Lung (tissue), 12 donors: ENCODE data around the gene OGFOD2. TPM values are rescaled to one million over a fixed set of nuclear protein-coding genes. Genes with fewer than 3 reads are reported as not detected.

Experiments used
- ATAC-seq: fragments of 200-7000 bp; cut with Tn5 transposase; one replicate; pipeline ENCODE4 v1.9.1; 2020; ENCODE audit warnings: moderate number of reproducible peaks; ENCODE audit not compliant: insufficient read depth, low FRiP score
- DNase-seq, 3 donors: peaks; one replicate each; pipeline ENCODE4 v3.0.0-alpha.2; 2013 to 2017
- H3K27ac ChIP-seq, 2 donors: one replicate each; pipeline ENCODE4 v1.5.1; 2013; ENCODE audit warnings: mild to moderate bottlenecking in 2 of 2, moderate library complexity in 2 of 2, control low read depth in 1 of 2, inconsistent platforms in 1 of 2, low read depth in 1 of 2, low read length in 1 of 2
- H3K27me3 ChIP-seq, 3 donors: one replicate each; pipeline ENCODE4 v1.5.1; 2013; ENCODE audit warnings: low read length in 2 of 3; ENCODE audit not compliant: control insufficient read depth in 3 of 3, insufficient read depth in 3 of 3
- H3K36me3 ChIP-seq, 4 donors: one replicate each; pipeline ENCODE4 v1.5.1; 2013; ENCODE audit warnings: low read length in 4 of 4, mild to moderate bottlenecking in 1 of 4, moderate library complexity in 1 of 4; ENCODE audit not compliant: control insufficient read depth in 4 of 4, insufficient read depth in 4 of 4
- H3K4me1 ChIP-seq, 5 donors: one replicate each; pipeline ENCODE4 v1.5.1; 2013; ENCODE audit warnings: low read length in 5 of 5, mild to moderate bottlenecking in 2 of 5, moderate library complexity in 1 of 5; ENCODE audit not compliant: control insufficient read depth in 5 of 5, insufficient read depth in 5 of 5
- H3K4me3 ChIP-seq: one replicate; pipeline ENCODE4 v1.5.1; 2013; ENCODE audit warnings: mild to moderate bottlenecking, control low read depth, moderate library complexity
- H3K9ac ChIP-seq, 2 donors: one replicate each; pipeline ENCODE4 v1.5.1; 2013; ENCODE audit warnings: low read length in 2 of 2, control low read depth in 1 of 2; ENCODE audit not compliant: insufficient read depth in 1 of 2
- H3K9me3 ChIP-seq, 4 donors: one replicate each; pipeline ENCODE4 v1.5.1; 2013; ENCODE audit warnings: low read length in 3 of 4, mild to moderate bottlenecking in 1 of 4, moderate library complexity in 1 of 4; ENCODE audit not compliant: control insufficient read depth in 4 of 4, insufficient read depth in 3 of 4
- CTCF ChIP-seq: IDR thresholded peaks from 2 replicates; pipeline ENCODE4 v1.5.1; 2012; ENCODE audit warnings: mild to moderate bottlenecking; ENCODE audit errors: control extremely low read depth, extremely low read depth
- whole genome bisulfite sequencing, 2 donors: extraction: QIAGEN DNeasy Blood & Tissue Kit; methylation state at CpG; one replicate each; pipeline ENCODE4 v1.1.7; 2013; 5-methylcytosine and 5-hydroxymethylcytosine counted together
- polyA plus RNA-seq, 2 donors: library from polyadenylated mRNA; stranded (reverse); fragments of 200-250 nt; gene quantifications; one replicate each; pipeline ENCODE4 v1.2.1, GENCODE V29; 2013
- total RNA-seq, 2 donors: library from RNA; depleted of rRNA in 1 of 2; stranded (reverse); fragments of >200 nt in 1 of 2; gene quantifications; one replicate each; pipeline ENCODE4 v1.2.1, GENCODE V29; 2014 to 2021
- donor health status: control.
- donor health status: control.
- donor health status: Bipolar disorder and iron deficiency.
- donor health status: healthy.
- donor health status: DM: yes; HTN: yes; CAD: no.

Gene OGFOD2
- total and polyA plus RNA-seq, 4 donors, result 11.4 to 30.1 (median 18.5) TPM

- Histone ChIP-seq H3K9ac (no peak overlapping the region), H3K36me3 (peaks cover 0 to 68% (median 0%) of the 10 kb centered on the region in 4 donors), H3K9me3 (peaks cover 0 to 2% (median 0%) of the 10 kb centered on the region in 4 donors), H3K4me1 (peaks cover 0 to 2% (median 0%) of the 10 kb centered on the region in 5 donors), H3K27me3 (no peaks in the 10 kb centered on the region), H3K4me3 (no peak overlapping the region), H3K27ac (no peak overlapping the region)
- ATAC-seq, result no peak
- DNase-seq, result no peak
- TF ChIP-seq CTCF, result no peak
- 90 to 96% methylated on average over 13 of the region's 13 CpGs for WGBS, 2 donors
Measured at GRCh38 chr12:122990561-122990960, 15.5 kb downstream of the OGFOD2 start.

GRCh38 chr12:122990961-122991622 is 16.0 kb downstream of the OGFOD2 start:
- Histone ChIP-seq H3K36me3 (peaks cover 0 to 67% (median 0%) of the 10 kb centered on the region in 4 donors), H3K4me1 (no peaks in the 10 kb centered on the region), H3K4me3 (no peak overlapping the region), H3K9me3 (peaks cover 0 to 2% (median 0%) of the 10 kb centered on the region in 4 donors), H3K27ac (no peak overlapping the region), H3K27me3 (no peaks in the 10 kb centered on the region), H3K9ac (no peak overlapping the region)
- 95 to 97% methylated on average over 13 of the region's 13 CpGs for WGBS, 2 donors
- DNase-seq (no peak), ATAC-seq (no peak)
- no peak for TF ChIP-seq CTCF

- H3K36me3 ChIP-seq, result peaks cover 0 to 64% (median 0%) of the 10 kb centered on the region in 4 donors
- H3K27me3 ChIP-seq, result no peaks in the 10 kb centered on the region
- no peak for TF ChIP-seq CTCF
- DNase-seq (no peak), ATAC-seq (no peak)
- H3K27ac ChIP-seq, result no peak overlapping the region
- peaks cover 0 to 2% (median 0%) of the 10 kb centered on the region in 5 donors for H3K4me1 ChIP-seq
- H3K9ac ChIP-seq, result no peak overlapping the region
- WGBS, 2 donors, result 85 to 91% methylated on average over 27 of the region's 27 CpGs
- H3K9me3 ChIP-seq, result peaks cover 0 to 1% (median 0%) of the 10 kb centered on the region in 4 donors
- no peak overlapping the region for H3K4me3 ChIP-seq
Measured at GRCh38 chr12:122991623-122992275, 16.7 kb downstream of the OGFOD2 start.
